ENCODE results near the gene CALCOCO1.

CALCOCO1 gene

DNA sequence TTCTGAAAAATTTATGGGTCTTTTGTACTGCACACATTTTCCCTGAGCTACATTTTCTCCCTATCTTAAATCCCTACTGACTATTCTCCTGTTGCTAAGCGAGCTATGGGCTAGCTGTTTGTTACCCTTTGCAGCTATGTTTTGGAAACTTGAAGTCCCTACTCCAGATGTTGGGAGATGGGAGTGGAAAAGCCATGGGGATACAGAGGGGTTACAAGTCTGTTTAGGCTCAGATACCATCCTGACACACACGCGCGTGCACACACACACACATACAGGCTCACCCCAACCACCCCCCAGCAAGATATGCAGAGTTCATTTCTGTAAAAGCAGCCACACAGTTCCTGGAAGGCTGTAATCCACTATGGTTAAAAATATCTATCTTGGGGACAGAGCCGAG lies 67.2 kb downstream of the CALCOCO1 start:
- DNase-seq (ENCODE audit: low read depth), result no peak

DNA sequence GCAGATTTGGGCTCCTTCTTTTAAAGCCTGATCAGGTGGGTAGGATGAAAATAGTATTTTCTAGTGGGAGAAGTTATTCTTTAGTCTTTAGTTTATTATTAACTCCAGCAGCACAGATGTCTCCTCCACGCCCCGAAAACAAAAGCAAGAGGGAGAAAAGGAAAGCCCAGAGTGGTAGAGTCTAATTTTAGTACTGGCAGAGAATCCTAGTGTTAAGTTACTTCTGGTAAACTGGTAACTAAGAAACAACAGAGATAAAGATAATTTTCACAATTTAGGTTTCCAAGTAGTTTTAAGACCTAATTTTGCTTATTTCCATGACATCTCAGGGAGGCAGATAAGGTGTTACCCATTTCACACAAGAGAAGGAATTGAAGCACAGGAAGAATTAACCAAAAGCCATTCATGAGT lies 67.7 kb downstream of the CALCOCO1 start:
- no peak for DNase-seq (ENCODE audit: low read depth)

DNA sequence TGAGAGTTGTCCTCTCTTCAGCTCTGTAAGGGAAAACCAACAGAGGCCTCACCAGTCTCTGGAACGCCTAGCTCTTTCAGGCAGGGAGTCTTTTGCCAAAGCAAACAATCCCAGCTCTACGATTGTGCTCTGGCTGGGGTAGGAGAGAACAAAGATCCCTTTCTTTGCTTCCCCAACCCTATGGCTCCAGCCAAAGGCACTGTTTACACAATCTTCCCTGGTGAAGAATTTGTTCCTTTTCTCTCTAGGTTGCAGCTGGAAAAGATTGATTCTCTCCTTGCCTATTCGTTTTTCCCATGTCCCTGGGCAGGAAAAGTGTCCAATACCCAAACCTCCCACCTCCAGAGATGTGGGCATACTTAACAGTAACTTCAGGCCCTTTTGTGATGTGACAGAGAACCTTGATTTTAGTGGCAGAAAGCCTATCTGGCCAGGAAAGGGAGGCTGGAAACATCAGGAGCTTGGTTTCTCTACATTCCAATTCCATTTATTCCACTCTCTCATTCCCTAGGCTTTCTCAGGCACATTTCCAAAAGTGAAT lies 68.2 kb downstream of the CALCOCO1 start:
- no peak for DNase-seq (ENCODE audit: low read depth)
